Measurements from ENCODE around the gene SLC6A6. TPM values are rescaled to one million over a fixed set of nuclear protein-coding genes. Genes with fewer than 3 reads are reported as not detected.

The SLC6A6 gene
- total RNA-seq, 2 donors from 2014 or later = 4.9 to 5.7 TPM

DNA sequence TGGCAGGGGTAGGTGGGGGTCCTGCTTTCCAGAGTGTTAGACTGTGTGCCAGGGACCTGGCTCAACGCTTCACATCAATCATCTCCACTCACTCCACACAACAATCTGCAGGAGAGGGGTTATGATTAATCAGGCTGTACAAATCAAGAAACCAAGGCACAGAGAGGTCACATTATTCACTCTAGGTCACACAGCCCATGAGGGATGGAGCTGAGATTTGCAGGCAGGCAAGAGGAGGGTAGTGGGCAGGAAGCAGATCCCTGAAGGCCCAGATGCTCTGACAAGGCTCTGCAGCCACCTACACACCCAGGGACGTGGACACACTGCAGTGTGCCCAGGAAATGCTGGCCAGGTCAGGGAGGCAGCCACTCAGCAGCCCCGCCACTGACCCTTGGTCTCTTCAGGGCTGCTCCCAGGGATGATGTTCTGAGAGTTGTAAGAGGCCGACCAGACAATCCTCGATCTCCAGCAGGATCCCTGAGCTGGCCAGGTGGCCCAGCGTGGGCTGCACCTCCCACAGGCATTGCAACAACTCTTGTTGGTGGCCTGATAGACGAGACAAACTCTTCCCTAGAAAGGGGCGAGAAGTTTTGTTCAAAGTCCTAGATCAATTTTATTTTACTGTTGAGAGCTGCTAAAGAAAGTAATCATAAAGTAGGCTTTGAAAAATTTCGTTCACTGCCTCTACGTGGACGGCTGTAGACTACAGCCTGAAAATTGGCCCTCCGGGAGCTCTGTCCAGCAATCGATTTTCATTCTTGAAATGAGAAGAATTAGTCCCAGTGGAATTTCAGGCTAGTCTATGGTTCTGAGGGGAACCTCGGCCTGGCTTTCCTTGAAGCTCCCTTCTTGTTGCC lies 4.2 kb upstream of the SLC6A6 start:
- ATAC-seq (no peak), DNase-seq (no peak)
- Histone ChIP-seq H3K9me3 (no peaks in the 10 kb centered on the region), H3K4me3 (no peak overlapping the region), H3K4me1 (peaks cover 22% of the 10 kb centered on the region), H3K27ac (no peak overlapping the region), H3K27me3 (no peaks in the 10 kb centered on the region), H3K36me3 (replicated peaks in 1 of 2; ENCODE audit: insufficient read depth in 1 of 2, low read depth in 2 of 2) (no peaks in the 10 kb centered on the region)
- intact Hi-C loops (cut with DNase I) = no loop called here
- TF ChIP-seq, protein P1, sequence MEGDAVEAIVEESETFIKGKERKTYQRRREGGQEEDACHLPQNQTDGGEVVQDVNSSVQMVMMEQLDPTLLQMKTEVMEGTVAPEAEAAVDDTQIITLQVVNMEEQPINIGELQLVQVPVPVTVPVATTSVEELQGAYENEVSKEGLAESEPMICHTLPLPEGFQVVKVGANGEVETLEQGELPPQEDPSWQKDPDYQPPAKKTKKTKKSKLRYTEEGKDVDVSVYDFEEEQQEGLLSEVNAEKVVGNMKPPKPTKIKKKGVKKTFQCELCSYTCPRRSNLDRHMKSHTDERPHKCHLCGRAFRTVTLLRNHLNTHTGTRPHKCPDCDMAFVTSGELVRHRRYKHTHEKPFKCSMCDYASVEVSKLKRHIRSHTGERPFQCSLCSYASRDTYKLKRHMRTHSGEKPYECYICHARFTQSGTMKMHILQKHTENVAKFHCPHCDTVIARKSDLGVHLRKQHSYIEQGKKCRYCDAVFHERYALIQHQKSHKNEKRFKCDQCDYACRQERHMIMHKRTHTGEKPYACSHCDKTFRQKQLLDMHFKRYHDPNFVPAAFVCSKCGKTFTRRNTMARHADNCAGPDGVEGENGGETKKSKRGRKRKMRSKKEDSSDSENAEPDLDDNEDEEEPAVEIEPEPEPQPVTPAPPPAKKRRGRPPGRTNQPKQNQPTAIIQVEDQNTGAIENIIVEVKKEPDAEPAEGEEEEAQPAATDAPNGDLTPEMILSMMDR (IDR thresholded peaks at IDR 0.05) = no peak
- TF ChIP-seq POLR2A (IDR thresholded peaks at IDR 0.05) = no peak
- WGBS, 2 donors = 54 to 58% methylated on average over 13 to 14 of the region's 14 CpGs

DNA sequence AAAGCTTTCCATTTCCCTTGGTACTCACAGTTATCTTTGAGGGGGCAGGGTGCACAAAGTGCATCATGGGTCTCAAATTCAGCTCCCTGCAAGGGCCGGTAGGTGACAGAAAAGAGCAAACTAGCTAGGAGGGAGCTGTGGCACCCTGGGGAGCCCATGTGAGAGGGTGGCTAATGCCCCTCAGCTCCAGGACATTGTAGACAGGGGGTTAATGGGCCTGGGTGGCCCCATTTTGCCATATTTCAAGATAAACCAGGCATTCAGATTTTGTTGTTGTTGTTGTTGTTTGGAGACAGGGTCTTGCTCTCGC lies 3.7 kb upstream of the SLC6A6 start:
- WGBS, 2 donors = 52 to 68% methylated on average over 2 of the region's 2 CpGs
- Histone ChIP-seq H3K27me3 (no peaks in the 10 kb centered on the region), H3K4me3 (no peak overlapping the region), H3K9me3 (no peaks in the 10 kb centered on the region), H3K4me1 (peaks cover 27% of the 10 kb centered on the region), H3K36me3 (replicated peaks in 1 of 2; ENCODE audit: insufficient read depth in 1 of 2, low read depth in 2 of 2) (no peaks in the 10 kb centered on the region), H3K27ac (no peak overlapping the region)
- ATAC-seq = no peak
- TF ChIP-seq POLR2A (IDR thresholded peaks at IDR 0.05) = no peak
- TF ChIP-seq, protein P1 (IDR thresholded peaks at IDR 0.05) = no peak
- DNase-seq = no peak
- intact Hi-C loops (cut with DNase I) = no loop called here

DNA sequence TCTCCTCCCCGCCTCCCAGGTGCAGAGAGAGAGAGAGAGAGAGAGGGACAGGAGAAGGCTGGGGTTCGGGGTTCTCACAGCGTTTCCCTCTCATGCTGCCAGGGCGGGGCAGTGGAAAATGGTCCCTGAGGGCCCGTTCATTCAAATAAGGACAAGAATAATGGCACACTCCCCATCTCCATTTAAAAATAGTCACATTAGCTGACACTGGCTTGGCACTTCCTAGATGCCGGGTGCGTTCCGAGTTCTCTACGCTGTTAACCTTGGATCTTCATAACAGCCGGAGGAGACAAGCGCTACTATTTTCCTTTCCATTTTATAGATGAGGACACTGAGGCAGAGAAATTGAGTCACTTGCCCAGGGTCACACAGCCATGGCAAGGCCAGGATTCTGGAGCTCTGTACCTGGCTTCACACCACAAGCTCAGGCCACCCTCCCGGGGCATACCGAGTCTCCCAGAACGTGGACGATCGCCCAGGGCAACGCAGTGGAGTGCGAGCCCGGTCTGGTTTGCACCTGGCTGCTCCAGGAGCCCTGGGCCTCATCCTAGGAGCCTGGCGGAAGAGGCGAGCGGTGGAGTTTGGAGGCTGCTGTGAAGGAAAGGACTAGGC lies 608 bp upstream of the SLC6A6 start:
- Histone ChIP-seq H3K36me3 (replicated peaks in 1 of 2; ENCODE audit: insufficient read depth in 1 of 2, low read depth in 2 of 2) (no peaks in the 10 kb centered on the region), H3K4me1 (peaks cover 27% of the 10 kb centered on the region), H3K4me3 (no peak overlapping the region), H3K9me3 (no peaks in the 10 kb centered on the region), H3K27me3 (no peaks in the 10 kb centered on the region), H3K27ac (peak overlapping the region in 3 of 4 donors; percentile 64 to 84 (median 76))
- WGBS, 2 donors = 36 to 72% methylated on average over 12 to 22 of the region's 22 CpGs
- intact Hi-C loops (cut with DNase I) = no loop called here
- TF ChIP-seq POLR2A (IDR thresholded peaks at IDR 0.05) = no peak
- TF ChIP-seq, protein P1 (IDR thresholded peaks at IDR 0.05) = no peak
- DNase-seq = no peak
- ATAC-seq = no peak

DNA sequence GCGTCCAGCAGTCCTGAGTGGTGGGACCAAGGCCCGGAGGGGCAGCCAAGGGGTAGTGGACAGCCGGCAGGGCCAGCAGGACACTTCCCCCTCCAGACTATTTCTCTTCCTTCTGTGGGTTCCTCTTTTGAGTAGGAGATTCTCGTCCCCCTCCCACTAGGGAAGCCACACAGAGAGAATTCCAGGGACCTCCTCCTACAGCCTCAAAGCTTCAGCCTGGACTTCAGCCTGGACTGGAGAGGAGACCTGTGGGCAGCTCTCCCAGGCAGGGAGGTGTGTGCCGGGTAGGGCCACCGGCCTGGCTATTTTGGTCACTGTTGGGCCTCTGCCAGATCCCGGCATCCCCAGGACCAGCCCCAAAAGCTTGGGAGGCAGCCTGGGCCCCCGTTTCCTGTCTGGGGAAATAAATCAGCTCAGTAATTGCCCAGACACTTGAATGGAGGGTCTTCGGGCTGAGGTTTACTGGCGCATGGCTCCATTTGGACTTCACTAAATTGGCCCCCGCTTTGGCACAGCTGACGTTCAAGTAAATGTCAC lies 1.3 kb downstream of the SLC6A6 start:
- WGBS, 2 donors = 28 to 48% methylated on average over 9 to 12 of the region's 12 CpGs
- intact Hi-C loops (cut with DNase I) = no loop called here
- peak in 1 of 4 donors; percentile 30 for DNase-seq
- TF ChIP-seq, protein P1 (IDR thresholded peaks at IDR 0.05) = no peak
- TF ChIP-seq POLR2A (IDR thresholded peaks at IDR 0.05) = no peak
- Histone ChIP-seq H3K27ac (peak overlapping the region in 2 of 4 donors; percentile 76 to 84), H3K4me1 (peaks cover 20% of the 10 kb centered on the region), H3K4me3 (no peak overlapping the region), H3K27me3 (no peaks in the 10 kb centered on the region), H3K9me3 (no peaks in the 10 kb centered on the region), H3K36me3 (replicated peaks in 1 of 2; ENCODE audit: insufficient read depth in 1 of 2, low read depth in 2 of 2) (no peaks in the 10 kb centered on the region)
- ATAC-seq = no peak

All from body of pancreas (tissue), 4 donors.